SK-N-SH (cell line): ENCODE results near the gene RPL29. TPM values are rescaled to one million over a fixed set of nuclear protein-coding genes. Genes with fewer than 3 reads are reported as not detected.

Source experiments
- CTCF ChIA-PET: fragments of 300-600, 350-600 bp; formaldehyde crosslinking; extraction: SDS; loops from one replicate; lab custom pipeline; 2021; lab: Yijun Ruan, JAX
- POLR2A ChIA-PET: fragments of 350-600 bp; sonication (Branson Sonifier 250); formaldehyde crosslinking; extraction: SDS; loops from one replicate; lab custom pipeline; 2020; ENCODE audit warnings: antibody characterized with exemption, inconsistent platforms; lab: Yijun Ruan, JAX
- DNase-seq: peaks from one replicate; pipeline ENCODE4 v3.0.0; 2012
- H2AFZ ChIP-seq: fragments of 200-600 bp; sonication (generic); 2 replicates; pipeline ENCODE4 v1.8.1; 2016; ENCODE audit warnings: antibody characterized with exemption, mild to moderate bottlenecking, low read depth
- H3F3A ChIP-seq: fragments of 200-600 bp; sonication (generic); replicated peaks from 2 replicates; pipeline ENCODE3; 2016; ENCODE audit warnings: antibody characterized with exemption, mild to moderate bottlenecking; ENCODE audit not compliant: insufficient read depth
- H3K27ac ChIP-seq, 2 experiments: fragments of 200-500 bp in 1 of 2; fragments of 200-600 bp in 1 of 2; sonication (Bioruptor generic) in 1 of 2; sonication (generic), shearing (Covaris generic) in 1 of 2; 2 replicates each; pipeline versions ENCODE4 v1.5.1 to v1.6.1; 2014 to 2016; ENCODE audit warnings: low read depth in 2 of 2, inconsistent platforms in 1 of 2, low read length in 1 of 2, mild to moderate bottlenecking in 1 of 2, mixed read lengths in 1 of 2
- H3K27me3 ChIP-seq: fragments of 200-600 bp; sonication (generic), shearing (Covaris generic); 2 replicates; pipeline ENCODE4 v1.6.1; 2016; ENCODE audit warnings: mixed run types; ENCODE audit not compliant: insufficient read depth
- H3K36me3 ChIP-seq, 2 experiments: fragments of 200-500 bp in 1 of 2; fragments of 200-600 bp in 1 of 2; sonication (Bioruptor generic) in 1 of 2; sonication (generic) in 1 of 2; replicated peaks in 1 of 2; 2 replicates each; pipeline versions ENCODE3 to v1.5.1; 2014 to 2016; ENCODE audit warnings: low read length in 1 of 2, mild to moderate bottlenecking in 1 of 2; ENCODE audit not compliant: insufficient read depth in 2 of 2, control insufficient read depth in 1 of 2
- H3K4me1 ChIP-seq, 2 experiments: fragments of 200-500 bp in 1 of 2; fragments of 200-600 bp in 1 of 2; sonication (Bioruptor generic) in 1 of 2; sonication (generic), shearing (Covaris generic) in 1 of 2; 2 replicates each; pipeline versions ENCODE4 v1.5.1 to v1.6.1; 2014 to 2016; ENCODE audit warnings: low read depth in 1 of 2, low read length in 1 of 2, mixed run types in 1 of 2; ENCODE audit not compliant: insufficient read depth in 2 of 2, control insufficient read depth in 1 of 2
- H3K4me2 ChIP-seq: fragments of 200-600 bp; sonication (generic), shearing (Covaris generic); 2 replicates; pipeline ENCODE4 v1.6.1; 2017; ENCODE audit warnings: mixed run types
- H3K4me3 ChIP-seq, 2 experiments: fragments of 200-500 bp in 1 of 2; fragments of 200-600 bp in 1 of 2; sonication (Bioruptor generic) in 1 of 2; sonication (generic), shearing (Covaris generic) in 1 of 2; 2 replicates each; pipeline versions ENCODE4 v1.5.1 to v1.8.1; 2014 to 2016; ENCODE audit warnings: low read depth in 2 of 2, inconsistent platforms in 1 of 2, low read length in 1 of 2, mild to moderate bottlenecking in 1 of 2, mixed read lengths in 1 of 2, moderate library complexity in 1 of 2
- H3K79me2 ChIP-seq: fragments of 200-600 bp; sonication (generic); 2 replicates; pipeline ENCODE4 v1.8.1; 2017; ENCODE audit warnings: mild to moderate bottlenecking; ENCODE audit not compliant: insufficient read depth
- H3K9ac ChIP-seq: fragments of 200-600 bp; sonication (generic); 2 replicates; pipeline ENCODE4 v1.6.1; 2017; ENCODE audit warnings: mixed run types
- H3K9me2 ChIP-seq: fragments of 200-600 bp; sonication (generic); 2 replicates; pipeline ENCODE4 v1.6.1; 2017; ENCODE audit warnings: mixed run types
- H3K9me3 ChIP-seq: fragments of 200-600 bp; sonication (generic); 2 replicates; pipeline ENCODE4 v1.6.1; 2017; ENCODE audit warnings: mixed run types, mild to moderate bottlenecking, moderate library complexity
- H4K20me1 ChIP-seq: fragments of 200-600 bp; sonication (generic); 2 replicates; pipeline ENCODE4 v1.6.1; 2017; ENCODE audit warnings: mild to moderate bottlenecking, mixed run types; ENCODE audit not compliant: insufficient read depth
- CHD2 ChIP-seq: fragments of 150-350 bp; IDR thresholded peaks from 2 replicates; pipeline ENCODE4 v1.6.1; 2018; ENCODE audit warnings: low read length; ENCODE audit not compliant: partially characterized antibody
- EZH2phosphoT487 ChIP-seq: fragments of 200-600 bp; sonication (generic); IDR thresholded peaks from 2 replicates; pipeline ENCODE4 v1.6.1; 2017; ENCODE audit warnings: low read depth, mixed run types, mild to moderate bottlenecking, antibody characterized with exemption, moderate library complexity, borderline replicate concordance
- FOSL2 ChIP-seq: IDR thresholded peaks from 2 replicates; pipeline ENCODE4 v1.4.0; 2012; ENCODE audit warnings: low read depth, mild to moderate bottlenecking, moderate library complexity, borderline replicate concordance
- FOXJ3 ChIP-seq: sonication (generic); formaldehyde crosslinking; IDR thresholded peaks from 2 replicates; pipeline ENCODE4 v1.5.1; 2020; ENCODE audit warnings: mild to moderate bottlenecking, missing genetic modification reagents
- FOXM1 ChIP-seq: IDR thresholded peaks from 2 replicates; pipeline ENCODE4 v1.4.0; 2012; ENCODE audit warnings: low read depth, mild to moderate bottlenecking
- GABPA ChIP-seq: IDR thresholded peaks from 2 replicates; pipeline ENCODE4 v1.4.0; 2012; ENCODE audit warnings: low read depth, mild to moderate bottlenecking
- NFIC ChIP-seq: IDR thresholded peaks from 2 replicates; pipeline ENCODE4 v1.4.0; 2012; ENCODE audit warnings: borderline replicate concordance
- NRF1 ChIP-seq: IDR thresholded peaks from 2 replicates; pipeline ENCODE4 v1.6.1; 2012; ENCODE audit warnings: low read depth, mild to moderate bottlenecking, low read length
- POLR2AphosphoS5 ChIP-seq: IDR thresholded peaks from 2 replicates; pipeline ENCODE4 v1.6.1; 2012; ENCODE audit warnings: low read depth, low read length
- RAD21 ChIP-seq: IDR thresholded peaks from 2 replicates; pipeline ENCODE4 v1.6.1; 2012; ENCODE audit warnings: mild to moderate bottlenecking, low read length
- RCOR1 ChIP-seq: fragments of 150-350 bp; IDR thresholded peaks from 2 replicates; pipeline ENCODE4 v1.6.1; 2017; ENCODE audit warnings: antibody characterized with exemption, low read length
- TEAD4 ChIP-seq: IDR thresholded peaks from 2 replicates; pipeline ENCODE4 v1.4.0; 2012; ENCODE audit warnings: mild to moderate bottlenecking, borderline replicate concordance; ENCODE audit not compliant: insufficient read depth
- YY1 ChIP-seq: IDR thresholded peaks from 2 replicates; pipeline ENCODE4 v1.4.0; 2012; ENCODE audit warnings: low read depth, mild to moderate bottlenecking
- WGBS: methylation state at CpG from one replicate; pipeline ENCODE4 v1.1.6; 2017; ENCODE audit warnings: low lambda C conversion rate; 5-methylcytosine and 5-hydroxymethylcytosine counted together
- polyA plus RNA-seq, 3 experiments: library from polyadenylated mRNA; depleted of rRNA; stranded (reverse); fragments of >200 nt; gene quantifications; 2 replicates each; pipeline ENCODE4 v1.2.3, GENCODE V29; 2012
- TF ChIP-seq, protein P1 (sequence below): IDR thresholded peaks from 2 replicates; pipeline ENCODE4 v1.6.1; 2012; ENCODE audit warnings: mild to moderate bottlenecking, low read depth, low read length, moderate library complexity
- TF ChIP-seq, protein P2 (sequence below): fragments of 200-600 bp; sonication (generic); IDR thresholded peaks from 2 replicates; pipeline ENCODE4 v1.6.1; 2017; ENCODE audit warnings: antibody characterized with exemption, mild to moderate bottlenecking, moderate library complexity
- TF ChIP-seq, protein P3 (sequence below): IDR thresholded peaks from 2 replicates; pipeline ENCODE4 v1.4.0; 2012; ENCODE audit warnings: low read depth, borderline replicate concordance

Gene RPL29
- polyA plus RNA-seq, 1 of the 3 experiments (the other 2 are of a cell fraction): 3,173 TPM

DNA sequence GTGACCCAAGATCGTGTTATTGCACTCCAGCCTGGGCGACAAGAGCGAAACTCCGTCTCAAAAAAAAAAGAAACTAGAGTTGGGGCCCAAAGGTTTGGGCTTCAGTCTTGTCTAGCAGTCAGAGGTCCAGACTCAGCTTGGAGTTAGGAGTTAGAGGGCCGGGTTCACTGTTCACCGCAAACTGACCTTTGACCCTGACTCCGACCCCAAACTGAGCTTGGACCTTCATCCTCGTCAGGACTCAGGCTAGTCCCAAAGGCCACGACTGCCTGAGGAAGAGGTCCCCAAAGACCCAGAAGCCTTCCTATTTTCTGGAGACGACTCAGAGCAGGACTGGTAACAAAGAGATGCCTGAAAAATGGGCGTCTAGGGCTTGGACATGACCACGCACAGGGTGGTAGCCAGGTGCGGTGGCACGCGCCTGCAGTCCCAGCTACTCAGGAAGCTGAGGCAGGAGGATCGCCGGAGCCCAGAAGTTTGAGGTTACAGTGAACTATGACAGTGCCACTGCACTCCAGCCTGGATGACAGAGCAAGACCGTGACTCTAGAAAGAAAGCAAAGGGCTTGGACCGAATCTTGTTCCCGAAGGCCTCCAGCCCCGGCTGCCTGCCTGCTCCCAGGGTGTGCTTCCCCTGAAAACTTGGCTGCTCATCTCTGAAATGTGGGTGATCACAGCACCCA lies 22.8 kb upstream of the RPL29 start:
- H2AFZ ChIP-seq: no peak overlapping the region
- H3K27me3 ChIP-seq: no peaks in the 10 kb centered on the region
- no peaks in the 10 kb centered on the region for H4K20me1 ChIP-seq
- no peaks in the 10 kb centered on the region for H3K9me2 ChIP-seq
- POLR2A ChIA-PET: interaction anchor here (0.9 kb wide), 1 partner anchor 23 kb away, joined by 3 read pairs; the partner anchor contains the start of gene RPL29
- peaks cover 3% of the 10 kb centered on the region for H3F3A ChIP-seq
- H3K27ac ChIP-seq: peak overlapping the region in 1 of 2 experiments; percentile 88; a peak in 1 of 4 replicates
- no peaks in the 10 kb centered on the region for H3K79me2 ChIP-seq
- CTCF ChIA-PET: interaction anchor here (1.6 to 24.7 kb wide), 4 partner anchors 10 to 105 kb away, joined by 5 to 983 read pairs (median 82); partner anchors contain the start of gene DUSP7
- 92% methylated on average over 21 of the region's 21 CpGs for WGBS
- H3K4me3 ChIP-seq: no peak overlapping the region
- no peaks in the 10 kb centered on the region for H3K9me3 ChIP-seq
- peaks cover 20 to 81% of the 10 kb centered on the region in 2 experiments; a peak in 2 of 4 replicates for H3K4me1 ChIP-seq
- H3K9ac ChIP-seq: no peak overlapping the region
- H3K36me3 ChIP-seq: no peaks in the 10 kb centered on the region
- no peak for DNase-seq
- TF ChIP-seq NRF1: no peak
- no peak for TF ChIP-seq RAD21
- TF ChIP-seq CHD2: no peak
- TF ChIP-seq, protein P1, sequence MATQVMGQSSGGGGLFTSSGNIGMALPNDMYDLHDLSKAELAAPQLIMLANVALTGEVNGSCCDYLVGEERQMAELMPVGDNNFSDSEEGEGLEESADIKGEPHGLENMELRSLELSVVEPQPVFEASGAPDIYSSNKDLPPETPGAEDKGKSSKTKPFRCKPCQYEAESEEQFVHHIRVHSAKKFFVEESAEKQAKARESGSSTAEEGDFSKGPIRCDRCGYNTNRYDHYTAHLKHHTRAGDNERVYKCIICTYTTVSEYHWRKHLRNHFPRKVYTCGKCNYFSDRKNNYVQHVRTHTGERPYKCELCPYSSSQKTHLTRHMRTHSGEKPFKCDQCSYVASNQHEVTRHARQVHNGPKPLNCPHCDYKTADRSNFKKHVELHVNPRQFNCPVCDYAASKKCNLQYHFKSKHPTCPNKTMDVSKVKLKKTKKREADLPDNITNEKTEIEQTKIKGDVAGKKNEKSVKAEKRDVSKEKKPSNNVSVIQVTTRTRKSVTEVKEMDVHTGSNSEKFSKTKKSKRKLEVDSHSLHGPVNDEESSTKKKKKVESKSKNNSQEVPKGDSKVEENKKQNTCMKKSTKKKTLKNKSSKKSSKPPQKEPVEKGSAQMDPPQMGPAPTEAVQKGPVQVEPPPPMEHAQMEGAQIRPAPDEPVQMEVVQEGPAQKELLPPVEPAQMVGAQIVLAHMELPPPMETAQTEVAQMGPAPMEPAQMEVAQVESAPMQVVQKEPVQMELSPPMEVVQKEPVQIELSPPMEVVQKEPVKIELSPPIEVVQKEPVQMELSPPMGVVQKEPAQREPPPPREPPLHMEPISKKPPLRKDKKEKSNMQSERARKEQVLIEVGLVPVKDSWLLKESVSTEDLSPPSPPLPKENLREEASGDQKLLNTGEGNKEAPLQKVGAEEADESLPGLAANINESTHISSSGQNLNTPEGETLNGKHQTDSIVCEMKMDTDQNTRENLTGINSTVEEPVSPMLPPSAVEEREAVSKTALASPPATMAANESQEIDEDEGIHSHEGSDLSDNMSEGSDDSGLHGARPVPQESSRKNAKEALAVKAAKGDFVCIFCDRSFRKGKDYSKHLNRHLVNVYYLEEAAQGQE: no peak
- TF ChIP-seq YY1: no peak
- no peak for TF ChIP-seq GABPA
- TF ChIP-seq TEAD4: no peak
- TF ChIP-seq, protein P2, sequence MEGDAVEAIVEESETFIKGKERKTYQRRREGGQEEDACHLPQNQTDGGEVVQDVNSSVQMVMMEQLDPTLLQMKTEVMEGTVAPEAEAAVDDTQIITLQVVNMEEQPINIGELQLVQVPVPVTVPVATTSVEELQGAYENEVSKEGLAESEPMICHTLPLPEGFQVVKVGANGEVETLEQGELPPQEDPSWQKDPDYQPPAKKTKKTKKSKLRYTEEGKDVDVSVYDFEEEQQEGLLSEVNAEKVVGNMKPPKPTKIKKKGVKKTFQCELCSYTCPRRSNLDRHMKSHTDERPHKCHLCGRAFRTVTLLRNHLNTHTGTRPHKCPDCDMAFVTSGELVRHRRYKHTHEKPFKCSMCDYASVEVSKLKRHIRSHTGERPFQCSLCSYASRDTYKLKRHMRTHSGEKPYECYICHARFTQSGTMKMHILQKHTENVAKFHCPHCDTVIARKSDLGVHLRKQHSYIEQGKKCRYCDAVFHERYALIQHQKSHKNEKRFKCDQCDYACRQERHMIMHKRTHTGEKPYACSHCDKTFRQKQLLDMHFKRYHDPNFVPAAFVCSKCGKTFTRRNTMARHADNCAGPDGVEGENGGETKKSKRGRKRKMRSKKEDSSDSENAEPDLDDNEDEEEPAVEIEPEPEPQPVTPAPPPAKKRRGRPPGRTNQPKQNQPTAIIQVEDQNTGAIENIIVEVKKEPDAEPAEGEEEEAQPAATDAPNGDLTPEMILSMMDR: no peak
- H3K4me2 ChIP-seq: no peak overlapping the region

DNA sequence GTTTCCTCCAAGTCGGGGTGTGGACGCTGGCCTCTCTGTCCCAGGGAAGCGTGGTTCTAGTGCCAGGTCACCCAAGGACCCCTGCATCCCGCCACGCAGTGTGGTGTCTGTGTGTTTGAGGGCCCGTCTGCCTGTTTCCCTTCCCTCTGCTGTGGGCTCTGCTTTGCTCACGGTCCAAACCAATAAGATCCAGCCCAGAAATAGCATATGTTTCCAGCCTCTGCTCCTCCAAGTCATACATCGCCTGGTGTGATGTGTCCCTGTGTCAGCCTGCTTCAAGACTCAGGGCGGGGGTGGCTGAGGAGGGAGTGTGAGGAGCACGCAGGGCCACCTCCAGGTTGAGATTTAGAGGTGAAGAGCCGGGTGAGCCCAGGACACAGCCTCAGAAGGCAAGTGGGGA lies 21.9 kb upstream of the RPL29 start:
- peaks cover 3% of the 10 kb centered on the region for H3F3A ChIP-seq
- H3K4me3 ChIP-seq: no peak overlapping the region
- WGBS: 91% methylated on average over 5 of the region's 11 CpGs
- H4K20me1 ChIP-seq: no peaks in the 10 kb centered on the region
- ChIA-PET POLR2A (interaction anchor here (0.6 kb wide), 1 partner anchor 11 kb away, joined by 3 read pairs; no protein-coding TSS in a partner anchor), CTCF (interaction anchor here (1.7 to 24.7 kb wide), 3 partner anchors 13 to 106 kb away, joined by 5 to 983 read pairs (median 159); partner anchors contain the start of gene DUSP7)
- H3K4me1 ChIP-seq: peaks cover 12 to 81% of the 10 kb centered on the region in 2 experiments; a peak in 2 of 4 replicates
- H3K9ac ChIP-seq: no peak overlapping the region
- peak overlapping the region in 1 of 2 experiments; percentile 98; a peak in 2 of 4 replicates for H3K27ac ChIP-seq
- H3K9me3 ChIP-seq: no peaks in the 10 kb centered on the region
- DNase-seq: no peak
- no peak overlapping the region for H2AFZ ChIP-seq
- no peaks in the 10 kb centered on the region for H3K79me2 ChIP-seq
- no peaks in the 10 kb centered on the region for H3K27me3 ChIP-seq
- no peak overlapping the region for H3K4me2 ChIP-seq
- no peaks in the 10 kb centered on the region for H3K9me2 ChIP-seq
- H3K36me3 ChIP-seq: no peaks in the 10 kb centered on the region
- TF ChIP-seq FOXJ3 (CRISPR knock-in tag): no peak
- no peak for TF ChIP-seq NFIC
- TF ChIP-seq GABPA: no peak
- TF ChIP-seq POLR2AphosphoS5: no peak
- no peak for TF ChIP-seq FOXM1
- no peak for TF ChIP-seq RCOR1
- no peak for TF ChIP-seq FOSL2
- TF ChIP-seq, protein P3, sequence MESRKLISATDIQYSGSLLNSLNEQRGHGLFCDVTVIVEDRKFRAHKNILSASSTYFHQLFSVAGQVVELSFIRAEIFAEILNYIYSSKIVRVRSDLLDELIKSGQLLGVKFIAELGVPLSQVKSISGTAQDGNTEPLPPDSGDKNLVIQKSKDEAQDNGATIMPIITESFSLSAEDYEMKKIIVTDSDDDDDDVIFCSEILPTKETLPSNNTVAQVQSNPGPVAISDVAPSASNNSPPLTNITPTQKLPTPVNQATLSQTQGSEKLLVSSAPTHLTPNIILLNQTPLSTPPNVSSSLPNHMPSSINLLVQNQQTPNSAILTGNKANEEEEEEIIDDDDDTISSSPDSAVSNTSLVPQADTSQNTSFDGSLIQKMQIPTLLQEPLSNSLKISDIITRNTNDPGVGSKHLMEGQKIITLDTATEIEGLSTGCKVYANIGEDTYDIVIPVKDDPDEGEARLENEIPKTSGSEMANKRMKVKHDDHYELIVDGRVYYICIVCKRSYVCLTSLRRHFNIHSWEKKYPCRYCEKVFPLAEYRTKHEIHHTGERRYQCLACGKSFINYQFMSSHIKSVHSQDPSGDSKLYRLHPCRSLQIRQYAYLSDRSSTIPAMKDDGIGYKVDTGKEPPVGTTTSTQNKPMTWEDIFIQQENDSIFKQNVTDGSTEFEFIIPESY: no peak
- TF ChIP-seq EZH2phosphoT487: no peak
- TF ChIP-seq, protein P2: no peak
